Stimulated activated CD8-positive, alpha-beta memory T cell treated with anti-CD3 and anti-CD28 coated beads, Interleukin-4, amount 100 ng/mL, for 1 hour (primary cell): ENCODE data around the gene ZNF354C.

Experiments
- DNase-seq, 2 donors: peaks; one replicate each; pipeline ENCODE4 v3.0.0-alpha.2; 2020; ENCODE audit warnings: low read depth in 2 of 2, low spot score in 1 of 2

The ZNF354C gene

GRCh38 chr5:179113945-179114641 is 53.9 kb downstream of the ZNF354C start:
- DNase-seq, result no peak

GRCh38 chr5:179114756-179115155 is 54.6 kb downstream of the ZNF354C start:
- DNase-seq, result no peak

GRCh38 chr5:179115307-179115706 is 55.1 kb downstream of the ZNF354C start:
- no peak for DNase-seq

- no peak for DNase-seq
These were observed 55.8 kb downstream of the ZNF354C start for GRCh38 chr5:179115845-179116524.

- no peak for DNase-seq
These were observed 58.2 kb downstream of the ZNF354C start for GRCh38 chr5:179118338-179118737.

GRCh38 chr5:179118756-179119414 is 58.7 kb downstream of the ZNF354C start:
- no peak for DNase-seq

GRCh38 chr5:179119415-179120170 is 59.4 kb downstream of the ZNF354C start:
- DNase-seq, result no peak

- DNase-seq, result no peak
These were observed 60.3 kb downstream of the ZNF354C start for GRCh38 chr5:179120421-179120861.

GRCh38 chr5:179120951-179121666 is 60.9 kb downstream of the ZNF354C start:
- DNase-seq, result no peak

GRCh38 chr5:179121667-179122111 is 61.5 kb downstream of the ZNF354C start:
- no peak for DNase-seq

- DNase-seq, result no peak
These were observed 62.4 kb downstream of the ZNF354C start for GRCh38 chr5:179122411-179123108.

- no peak for DNase-seq
These were observed 62.9 kb downstream of the ZNF354C start for GRCh38 chr5:179123109-179123426.

GRCh38 chr5:179123491-179124272 is 63.5 kb downstream of the ZNF354C start:
- no peak for DNase-seq

- DNase-seq, result no peak
These were observed 64.2 kb downstream of the ZNF354C start for GRCh38 chr5:179124273-179124852.

GRCh38 chr5:179124853-179125788 is 64.9 kb downstream of the ZNF354C start:
- no peak for DNase-seq

- DNase-seq, result no peak
These were observed 65.8 kb downstream of the ZNF354C start for GRCh38 chr5:179125789-179126505.

GRCh38 chr5:179126506-179126991 is 66.4 kb downstream of the ZNF354C start:
- no peak for DNase-seq
